Mesenchymal stem cell (in vitro differentiated cells and primary cell): ENCODE results near the gene FGF14.

Experiments
- DNase-seq: peaks from one replicate; pipeline ENCODE4 v3.0.0-alpha.2; 2013
- H2AFZ ChIP-seq: one replicate; pipeline ENCODE4 v1.6.1; 2013; ENCODE audit warnings: low read depth, mild to moderate bottlenecking, control low read depth, inconsistent platforms, low read length, moderate library complexity
- H2AK5ac ChIP-seq: 2 replicates; pipeline ENCODE4 v1.6.1; 2013; ENCODE audit warnings: low read length, moderate library complexity, mild to moderate bottlenecking, inconsistent platforms; ENCODE audit not compliant: severe bottlenecking
- H2BK120ac ChIP-seq: one replicate; pipeline ENCODE4 v1.6.1; 2013; ENCODE audit warnings: low read depth, mild to moderate bottlenecking, inconsistent platforms, low read length, moderate library complexity
- H2BK12ac ChIP-seq, 2 experiments: one replicate each; pipeline ENCODE4 v1.6.1; 2013; ENCODE audit warnings: inconsistent platforms in 2 of 2, low read length in 2 of 2, mild to moderate bottlenecking in 2 of 2, moderate library complexity in 2 of 2, control low read depth in 1 of 2
- H2BK15ac ChIP-seq: one replicate; pipeline ENCODE4 v1.6.1; 2013; ENCODE audit warnings: mild to moderate bottlenecking, low read depth, inconsistent platforms; ENCODE audit not compliant: poor library complexity, severe bottlenecking
- H2BK5ac ChIP-seq: 2 replicates; pipeline ENCODE4 v1.6.1; 2013; ENCODE audit warnings: low read depth, mild to moderate bottlenecking, low read length, control low read depth, inconsistent platforms; ENCODE audit not compliant: poor library complexity, severe bottlenecking
- H3K14ac ChIP-seq, 2 experiments: one replicate each; pipeline ENCODE4 v1.6.1; 2013; ENCODE audit warnings: inconsistent platforms in 2 of 2, low read length in 2 of 2, control low read depth in 1 of 2, mild to moderate bottlenecking in 1 of 2, moderate library complexity in 1 of 2
- H3K18ac ChIP-seq, 2 experiments: one replicate each; pipeline ENCODE4 v1.6.1; 2013; ENCODE audit warnings: inconsistent platforms in 2 of 2, low read length in 2 of 2, control low read depth in 1 of 2, low read depth in 1 of 2, mild to moderate bottlenecking in 1 of 2
- H3K23ac ChIP-seq, 2 experiments: one replicate each; pipeline ENCODE4 v1.6.1; 2013; ENCODE audit warnings: inconsistent platforms in 2 of 2, low read length in 2 of 2, mild to moderate bottlenecking in 2 of 2, moderate library complexity in 2 of 2, control low read depth in 1 of 2
- H3K27ac ChIP-seq: 2 replicates; pipeline ENCODE4 v1.5.1; 2013; ENCODE audit warnings: mild to moderate bottlenecking, moderate library complexity, low read length, control low read depth, inconsistent platforms; ENCODE audit not compliant: poor library complexity, severe bottlenecking
- H3K27me3 ChIP-seq, 2 experiments: 2 replicates each; pipeline versions ENCODE4 v1.6.1 to v1.7.0; 2013; ENCODE audit warnings: low read length in 2 of 2, mild to moderate bottlenecking in 2 of 2, moderate library complexity in 2 of 2, control low read depth in 1 of 2, inconsistent platforms in 1 of 2; ENCODE audit not compliant: control insufficient read depth in 1 of 2, insufficient read depth in 1 of 2
- H3K36me3 ChIP-seq, 2 experiments: 2 replicates each; pipeline versions ENCODE4 v1.6.1 to v1.7.0; 2013; ENCODE audit warnings: low read length in 2 of 2, control low read depth in 1 of 2, inconsistent platforms in 1 of 2, low read depth in 1 of 2, mild to moderate bottlenecking in 1 of 2; ENCODE audit not compliant: insufficient read depth in 2 of 2, control insufficient read depth in 1 of 2
- H3K4ac ChIP-seq, 2 experiments: one replicate each; pipeline ENCODE4 v1.6.1; 2013; ENCODE audit warnings: inconsistent platforms in 2 of 2, low read length in 2 of 2, mild to moderate bottlenecking in 2 of 2, moderate library complexity in 2 of 2, control low read depth in 1 of 2, low read depth in 1 of 2
- H3K4me1 ChIP-seq: 2 replicates; pipeline ENCODE4 v1.6.1; 2013; ENCODE audit warnings: low read depth, low read length, control low read depth; ENCODE audit not compliant: control insufficient read depth, insufficient read depth
- H3K4me2 ChIP-seq: 2 replicates; pipeline ENCODE4 v1.6.1; 2013; ENCODE audit warnings: low read length, mild to moderate bottlenecking, inconsistent platforms; ENCODE audit not compliant: poor library complexity, severe bottlenecking
- H3K4me3 ChIP-seq, 2 experiments: 2 replicates each; pipeline versions ENCODE4 v1.5.1 to v1.7.0; 2013; ENCODE audit warnings: low read length in 2 of 2, mild to moderate bottlenecking in 2 of 2, control low read depth in 1 of 2, low read depth in 1 of 2; ENCODE audit not compliant: insufficient read depth in 1 of 2
- H3K79me1 ChIP-seq: replicated peaks from 2 replicates; pipeline ENCODE4 v1.6.1; 2013; ENCODE audit warnings: mild to moderate bottlenecking, control low read depth, low read length, inconsistent platforms; ENCODE audit not compliant: poor library complexity, severe bottlenecking
- H3K9ac ChIP-seq: 2 replicates; pipeline ENCODE4 v1.7.0; 2013; ENCODE audit warnings: mild to moderate bottlenecking, low read length, moderate library complexity
- H3K9me3 ChIP-seq: 2 replicates; pipeline ENCODE4 v1.7.0; 2013; ENCODE audit warnings: mild to moderate bottlenecking, low read length; ENCODE audit not compliant: control insufficient read depth
- H4K8ac ChIP-seq: one replicate; pipeline ENCODE4 v1.6.1; 2013; ENCODE audit warnings: inconsistent platforms, mild to moderate bottlenecking, low read length, moderate library complexity
- H4K91ac ChIP-seq: one replicate; pipeline ENCODE4 v1.6.1; 2013; ENCODE audit warnings: mild to moderate bottlenecking, low read length, inconsistent platforms
- WGBS: methylation state at CpG from one replicate; pipeline ENCODE4 v1.1.7; 2013; ENCODE audit warnings: mixed read lengths; 5-methylcytosine and 5-hydroxymethylcytosine counted together

FGF14 gene

DNA sequence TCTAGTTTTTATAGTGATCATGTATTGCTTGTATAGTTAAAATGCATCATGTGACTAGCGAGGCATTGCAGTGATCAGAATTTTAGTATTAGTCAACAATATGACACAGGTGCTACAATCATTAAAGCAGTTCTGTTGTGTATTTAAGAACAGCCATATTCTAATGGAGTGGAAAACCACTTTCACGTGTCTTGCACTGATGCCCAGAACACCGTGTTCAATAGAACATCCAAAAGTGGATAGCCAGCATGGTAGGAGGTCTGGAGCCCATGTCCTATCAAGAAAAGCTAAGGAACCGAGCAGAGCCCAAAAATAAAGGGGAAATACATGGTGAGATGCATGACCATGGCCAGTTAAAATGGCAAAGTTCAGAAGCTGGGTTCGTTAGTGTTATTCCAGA, 55.1 kb downstream of the FGF14 start:
- no peak overlapping the region for H3K4ac ChIP-seq
- no peak overlapping the region for H3K4me3 ChIP-seq
- H3K4me1 ChIP-seq: no peaks in the 10 kb centered on the region
- H3K18ac ChIP-seq: no peak overlapping the region
- no peak overlapping the region for H2BK12ac ChIP-seq
- WGBS: 67% methylated on average over 5 of the region's 5 CpGs
- H3K36me3 ChIP-seq: no peaks in the 10 kb centered on the region
- H3K4me2 ChIP-seq: no peak overlapping the region
- H3K14ac ChIP-seq: no peak overlapping the region
- no peak overlapping the region for H3K9ac ChIP-seq
- no peaks in the 10 kb centered on the region for H3K9me3 ChIP-seq
- H3K79me1 ChIP-seq: no peaks in the 10 kb centered on the region
- H2AFZ ChIP-seq: no peak overlapping the region
- no peak overlapping the region for H3K23ac ChIP-seq
- no peak overlapping the region for H2BK15ac ChIP-seq
- no peak overlapping the region for H2BK120ac ChIP-seq
- no peak overlapping the region for H2BK5ac ChIP-seq
- H4K8ac ChIP-seq: no peak overlapping the region
- no peak overlapping the region for H2AK5ac ChIP-seq
- H3K27ac ChIP-seq: no peak overlapping the region
- H4K91ac ChIP-seq: no peak overlapping the region
- DNase-seq: no peak
- peaks cover 0 to 4% of the 10 kb centered on the region in 2 experiments for H3K27me3 ChIP-seq

DNA sequence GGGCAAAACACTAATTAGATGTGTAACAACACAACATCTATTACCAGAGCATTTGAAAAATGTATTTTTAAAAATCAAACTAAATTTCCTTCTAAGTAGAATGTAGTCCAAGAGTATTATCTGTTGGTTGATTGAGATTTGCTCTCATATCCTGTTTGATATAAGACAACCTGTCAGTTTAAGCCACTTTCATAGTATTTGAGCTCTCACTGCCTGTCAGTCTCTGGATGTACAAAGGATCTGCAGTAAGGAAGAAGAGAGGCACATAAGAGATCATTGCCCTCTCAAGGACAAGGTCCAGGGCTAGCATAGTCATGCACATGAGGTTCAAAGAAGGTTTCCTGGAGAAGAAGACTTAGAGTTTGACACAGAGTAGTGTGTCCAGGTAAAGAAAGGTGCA, 57.4 kb downstream of the FGF14 start:
- Histone ChIP-seq H3K14ac (no peak overlapping the region), H3K23ac (no peak overlapping the region), H3K36me3 (no peaks in the 10 kb centered on the region), H3K4ac (no peak overlapping the region), H3K18ac (no peak overlapping the region), H3K4me1 (no peaks in the 10 kb centered on the region), H3K9me3 (no peaks in the 10 kb centered on the region), H3K4me3 (no peak overlapping the region), H2AFZ (no peak overlapping the region), H3K27me3 (peaks cover 0 to 4% of the 10 kb centered on the region in 2 experiments), H2BK5ac (no peak overlapping the region), H3K79me1 (no peaks in the 10 kb centered on the region), H2BK15ac (no peak overlapping the region), H3K4me2 (no peak overlapping the region), H3K27ac (no peak overlapping the region), H4K91ac (no peak overlapping the region), H2AK5ac (no peak overlapping the region), H2BK120ac (no peak overlapping the region), H2BK12ac (no peak overlapping the region), H3K9ac (no peak overlapping the region), H4K8ac (no peak overlapping the region)
- no peak for DNase-seq

DNA sequence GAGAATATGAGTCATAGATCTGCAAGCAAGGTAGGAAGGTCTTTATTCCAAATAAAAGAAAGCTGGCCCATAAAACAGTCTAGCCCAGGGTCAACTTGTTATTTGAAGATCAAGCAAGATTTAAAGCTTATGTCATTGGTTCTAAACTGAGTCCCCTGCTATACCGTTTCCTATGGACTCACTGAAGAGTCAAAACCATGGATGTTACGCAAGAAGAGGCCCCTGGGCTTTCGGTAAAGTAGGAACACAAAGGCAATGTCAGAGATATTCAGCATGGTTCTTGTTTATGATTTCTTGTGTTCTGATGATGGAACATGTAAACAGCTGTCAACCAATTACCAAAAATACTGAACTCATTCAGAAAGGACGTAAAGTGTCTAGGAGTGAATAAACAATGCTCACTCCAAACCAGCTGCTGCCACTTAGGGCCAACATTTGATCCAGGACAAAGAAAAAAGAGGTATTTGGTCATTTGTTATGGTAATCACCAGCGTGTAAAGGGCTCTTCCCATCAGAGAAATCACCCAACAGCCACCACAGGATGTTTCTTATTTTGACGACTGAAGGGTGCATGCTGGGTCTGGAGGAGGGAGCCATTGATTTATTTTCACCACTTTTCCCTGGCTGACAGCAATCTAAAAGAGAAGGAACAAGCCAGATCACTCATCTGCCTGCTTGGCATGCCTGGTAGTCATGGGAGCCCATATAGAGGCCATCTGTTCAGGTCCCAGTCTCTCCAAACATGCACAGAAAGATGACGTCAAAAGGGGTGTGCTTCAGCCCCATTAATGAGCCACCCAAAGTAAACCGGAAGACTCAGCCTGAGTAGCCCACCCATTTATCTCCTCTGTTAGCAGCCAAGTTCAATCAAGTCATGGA, 68.3 kb downstream of the FGF14 start:
- Histone ChIP-seq H3K14ac (no peak overlapping the region), H3K4ac (no peak overlapping the region), H3K4me2 (no peak overlapping the region), H2BK15ac (no peak overlapping the region), H2AFZ (no peak overlapping the region), H3K9me3 (no peaks in the 10 kb centered on the region), H3K18ac (no peak overlapping the region), H4K91ac (no peak overlapping the region), H3K79me1 (no peaks in the 10 kb centered on the region), H2BK120ac (no peak overlapping the region), H3K4me3 (no peak overlapping the region), H2AK5ac (no peak overlapping the region), H3K4me1 (no peaks in the 10 kb centered on the region), H3K23ac (no peak overlapping the region), H4K8ac (no peak overlapping the region), H3K27ac (no peak overlapping the region), H3K27me3 (no peaks in the 10 kb centered on the region), H2BK5ac (no peak overlapping the region), H2BK12ac (peak overlapping the region in 1 of 2 experiments; percentile 16), H3K36me3 (no peaks in the 10 kb centered on the region), H3K9ac (no peak overlapping the region)
- DNase-seq: peak; percentile 18
- 38% methylated on average over 7 of the region's 8 CpGs for WGBS

DNA sequence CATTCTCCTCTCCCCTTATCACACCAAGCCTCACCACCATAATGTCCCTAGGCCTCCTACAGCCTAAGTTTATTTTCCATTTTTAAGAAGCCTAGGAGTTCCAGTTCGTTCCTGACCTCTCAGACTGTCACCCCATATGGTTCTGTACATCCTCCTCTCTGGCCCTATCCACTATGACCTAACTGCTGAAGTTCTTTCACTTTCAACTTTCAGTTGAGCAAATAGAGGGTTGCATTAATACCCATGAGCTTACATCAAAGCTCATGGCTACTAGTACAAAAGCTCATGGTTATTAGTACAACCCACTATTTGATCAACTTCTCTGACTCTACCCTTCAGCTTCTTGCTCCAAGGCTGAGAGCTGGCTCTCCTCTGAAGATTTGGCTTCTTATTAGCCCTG, 72.9 kb downstream of the FGF14 start:
- H2AK5ac ChIP-seq: no peak overlapping the region
- H3K9me3 ChIP-seq: no peaks in the 10 kb centered on the region
- H3K23ac ChIP-seq: no peak overlapping the region
- H2AFZ ChIP-seq: no peak overlapping the region
- H2BK12ac ChIP-seq: no peak overlapping the region
- H3K4me1 ChIP-seq: no peaks in the 10 kb centered on the region
- no peak overlapping the region for H3K4me2 ChIP-seq
- no peaks in the 10 kb centered on the region for H3K79me1 ChIP-seq
- H3K18ac ChIP-seq: no peak overlapping the region
- H2BK15ac ChIP-seq: no peak overlapping the region
- H3K36me3 ChIP-seq: no peaks in the 10 kb centered on the region
- DNase-seq: peak; percentile 7
- H2BK120ac ChIP-seq: no peak overlapping the region
- H3K9ac ChIP-seq: no peak overlapping the region
- H4K8ac ChIP-seq: no peak overlapping the region
- H3K4me3 ChIP-seq: no peak overlapping the region
- 54% methylated on average over 1 of the region's 1 CpG for WGBS
- H3K4ac ChIP-seq: no peak overlapping the region
- no peak overlapping the region for H2BK5ac ChIP-seq
- H3K27me3 ChIP-seq: no peaks in the 10 kb centered on the region
- H3K14ac ChIP-seq: no peak overlapping the region
- no peak overlapping the region for H3K27ac ChIP-seq
- H4K91ac ChIP-seq: no peak overlapping the region
